Stimulated activated naive CD8-positive, alpha-beta T cell treated with anti-CD3 and anti-CD28 coated beads, Interleukin-15, Interleukin-2, amounts not matched to agents 100 ng/mL and 50 ng/mL, for 24 hours (primary cell): ENCODE data around the gene TM9SF2.
A peak's percentile ranks its signal among the peaks of the same experiment; 100 is the strongest.

Experiments
- H3K27ac Mint-ChIP-seq: one replicate; pipeline ENCODE4 v1.8.0; 2021; ENCODE audit warnings: mild to moderate bottlenecking, mixed read lengths
- H3K27me3 Mint-ChIP-seq: one replicate; pipeline ENCODE4 v1.8.0; 2021; ENCODE audit warnings: mixed read lengths
- H3K36me3 Mint-ChIP-seq: one replicate; pipeline ENCODE4 v1.8.0; 2021; ENCODE audit warnings: low read depth, mixed read lengths
- H3K4me1 Mint-ChIP-seq: one replicate; pipeline ENCODE4 v1.8.0; 2021; ENCODE audit warnings: low read depth, mixed read lengths
- H3K4me3 Mint-ChIP-seq: one replicate; pipeline ENCODE4 v1.8.0; 2021; ENCODE audit warnings: mild to moderate bottlenecking, mixed read lengths
- H3K9me3 Mint-ChIP-seq: one replicate; pipeline ENCODE4 v1.8.0; 2021; ENCODE audit warnings: mixed read lengths

TM9SF2 gene

GRCh38 chr13:99542788-99543406 lies 41.6 kb downstream of the TM9SF2 start:
- peaks cover 38% of the 10 kb centered on the region for H3K4me1 Mint-ChIP-seq
- H3K27me3 Mint-ChIP-seq = no peaks in the 10 kb centered on the region
- H3K4me3 Mint-ChIP-seq = no peak overlapping the region
- no peaks in the 10 kb centered on the region for H3K9me3 Mint-ChIP-seq
- peak overlapping the region; percentile 8 for H3K27ac Mint-ChIP-seq
- peaks cover 62% of the 10 kb centered on the region for H3K36me3 Mint-ChIP-seq

- Mint-ChIP-seq H3K27ac (peak overlapping the region; percentile 1), H3K36me3 (peaks cover 75% of the 10 kb centered on the region), H3K4me1 (peaks cover 39% of the 10 kb centered on the region), H3K27me3 (no peaks in the 10 kb centered on the region), H3K9me3 (no peaks in the 10 kb centered on the region), H3K4me3 (no peak overlapping the region)
These were observed 44.1 kb downstream of the TM9SF2 start for GRCh38 chr13:99545361-99545760.

GRCh38 chr13:99545979-99546378 lies 44.7 kb downstream of the TM9SF2 start:
- no peaks in the 10 kb centered on the region for H3K9me3 Mint-ChIP-seq
- H3K27me3 Mint-ChIP-seq = no peaks in the 10 kb centered on the region
- H3K4me3 Mint-ChIP-seq = no peak overlapping the region
- H3K27ac Mint-ChIP-seq = peak overlapping the region; percentile 1
- H3K36me3 Mint-ChIP-seq = peaks cover 75% of the 10 kb centered on the region
- H3K4me1 Mint-ChIP-seq = peaks cover 32% of the 10 kb centered on the region

GRCh38 chr13:99546878-99547277 lies 45.6 kb downstream of the TM9SF2 start:
- Mint-ChIP-seq H3K9me3 (no peaks in the 10 kb centered on the region), H3K27me3 (no peaks in the 10 kb centered on the region), H3K4me3 (no peak overlapping the region), H3K36me3 (peaks cover 75% of the 10 kb centered on the region), H3K27ac (no peak overlapping the region), H3K4me1 (peaks cover 26% of the 10 kb centered on the region)

GRCh38 chr13:99548448-99548847 lies 47.2 kb downstream of the TM9SF2 start:
- Mint-ChIP-seq H3K27ac (peak overlapping the region; percentile 51), H3K9me3 (no peaks in the 10 kb centered on the region), H3K4me3 (no peak overlapping the region), H3K36me3 (peaks cover 71% of the 10 kb centered on the region), H3K27me3 (no peaks in the 10 kb centered on the region), H3K4me1 (peaks cover 13% of the 10 kb centered on the region)

- no peaks in the 10 kb centered on the region for H3K27me3 Mint-ChIP-seq
- no peak overlapping the region for H3K4me3 Mint-ChIP-seq
- peaks cover 80% of the 10 kb centered on the region for H3K36me3 Mint-ChIP-seq
- no peak overlapping the region for H3K27ac Mint-ChIP-seq
- peaks cover 26% of the 10 kb centered on the region for H3K4me1 Mint-ChIP-seq
- H3K9me3 Mint-ChIP-seq = no peaks in the 10 kb centered on the region
These were observed 51.8 kb downstream of the TM9SF2 start for GRCh38 chr13:99553033-99553432.

- Mint-ChIP-seq H3K27me3 (no peaks in the 10 kb centered on the region), H3K9me3 (no peaks in the 10 kb centered on the region)
These were observed 53.9 kb downstream of the TM9SF2 start for GRCh38 chr13:99555149-99555548.

GRCh38 chr13:99556867-99557443 lies 55.7 kb downstream of the TM9SF2 start:
- H3K9me3 Mint-ChIP-seq = no peaks in the 10 kb centered on the region
- no peak overlapping the region for H3K4me3 Mint-ChIP-seq
- H3K4me1 Mint-ChIP-seq = peaks cover 19% of the 10 kb centered on the region
- no peaks in the 10 kb centered on the region for H3K27me3 Mint-ChIP-seq
- H3K27ac Mint-ChIP-seq = no peak overlapping the region
- H3K36me3 Mint-ChIP-seq = peaks cover 72% of the 10 kb centered on the region

More at GRCh38 chr13:99555149-99555548, 53.9 kb downstream of the TM9SF2 start:
- Mint-ChIP-seq H3K36me3 (peaks cover 78% of the 10 kb centered on the region), H3K4me1 (peaks cover 19% of the 10 kb centered on the region), H3K4me3 (no peak overlapping the region), H3K27ac (no peak overlapping the region)

- no peak overlapping the region for H3K4me3 Mint-ChIP-seq
- peaks cover 19% of the 10 kb centered on the region for H3K4me1 Mint-ChIP-seq
- H3K27me3 Mint-ChIP-seq = no peaks in the 10 kb centered on the region
- H3K27ac Mint-ChIP-seq = no peak overlapping the region
- no peaks in the 10 kb centered on the region for H3K9me3 Mint-ChIP-seq
- peaks cover 72% of the 10 kb centered on the region for H3K36me3 Mint-ChIP-seq
These were observed 57.4 kb downstream of the TM9SF2 start for GRCh38 chr13:99558570-99559180.

- Mint-ChIP-seq H3K27ac (no peak overlapping the region), H3K4me1 (peaks cover 19% of the 10 kb centered on the region), H3K27me3 (no peaks in the 10 kb centered on the region), H3K36me3 (peaks cover 70% of the 10 kb centered on the region), H3K4me3 (no peak overlapping the region), H3K9me3 (no peaks in the 10 kb centered on the region)
These were observed 58.3 kb downstream of the TM9SF2 start for GRCh38 chr13:99559560-99559959.

GRCh38 chr13:99563404-99563803 lies 62.1 kb downstream of the TM9SF2 start:
- Mint-ChIP-seq H3K4me1 (peaks cover 13% of the 10 kb centered on the region), H3K27me3 (no peaks in the 10 kb centered on the region), H3K9me3 (peaks cover 3% of the 10 kb centered on the region), H3K4me3 (no peak overlapping the region), H3K36me3 (peaks cover 56% of the 10 kb centered on the region), H3K27ac (no peak overlapping the region)

GRCh38 chr13:99564386-99564785 lies 63.1 kb downstream of the TM9SF2 start:
- Mint-ChIP-seq H3K27ac (no peak overlapping the region), H3K27me3 (no peaks in the 10 kb centered on the region), H3K9me3 (peaks cover 5% of the 10 kb centered on the region), H3K4me1 (peaks cover 13% of the 10 kb centered on the region), H3K36me3 (peaks cover 48% of the 10 kb centered on the region), H3K4me3 (no peak overlapping the region)

- Mint-ChIP-seq H3K4me3 (peak overlapping the region; percentile 64), H3K27ac (no peak overlapping the region), H3K9me3 (peaks cover 5% of the 10 kb centered on the region), H3K4me1 (peaks cover 13% of the 10 kb centered on the region), H3K27me3 (no peaks in the 10 kb centered on the region), H3K36me3 (peaks cover 38% of the 10 kb centered on the region)
These were observed 64.3 kb downstream of the TM9SF2 start for GRCh38 chr13:99565478-99566124.

- peaks cover 32% of the 10 kb centered on the region for H3K36me3 Mint-ChIP-seq
- peaks cover 5% of the 10 kb centered on the region for H3K9me3 Mint-ChIP-seq
- H3K27me3 Mint-ChIP-seq = no peaks in the 10 kb centered on the region
- H3K4me3 Mint-ChIP-seq = peak overlapping the region; percentile 64
- H3K4me1 Mint-ChIP-seq = peaks cover 13% of the 10 kb centered on the region
- peak overlapping the region; percentile 64 for H3K27ac Mint-ChIP-seq
These were observed 65.1 kb downstream of the TM9SF2 start for GRCh38 chr13:99566125-99567083.
